A673 (cell line): Measurements from ENCODE around the gene TMEM238. TPM values are rescaled to one million over a fixed set of nuclear protein-coding genes. Genes with fewer than 3 reads are reported as not detected.

Experiments used
- BruUV-seq: library from RNA; stranded (reverse); fragments of 400-500 nt; replicated peaks from 2 replicates; lab custom pipeline; 2021; lab: Mats Ljungman, UMichigan
- CTCF ChIA-PET: fragments of 300-600 bp; sonication (Branson Sonifier 250); formaldehyde crosslinking; loops from one replicate; lab custom pipeline; 2022; ENCODE audit warnings: antibody characterized with exemption; lab: Charles Lee
- POLR2A ChIA-PET: fragments of 300-600 bp; sonication (Branson Sonifier 250); formaldehyde crosslinking; loops from one replicate; lab custom pipeline; 2022; ENCODE audit warnings: antibody characterized with exemption; ENCODE audit not compliant: low non-redundant PET; lab: Charles Lee
- DNase-seq: peaks from one replicate; pipeline ENCODE4 v3.0.0-alpha.2; 2015; ENCODE audit warnings: low spot score
- H3K27ac ChIP-seq: fragments of 200-600 bp; sonication (generic); 2 replicates; pipeline ENCODE4 v1.5.1; 2016; ENCODE audit warnings: mixed run types, low read depth, mild to moderate bottlenecking, mixed read lengths, antibody characterized with exemption, low read length; ENCODE audit not compliant: poor library complexity, severe bottlenecking
- H3K27me3 ChIP-seq: fragments of 200-600 bp; sonication (generic); replicated peaks from 2 replicates; pipeline ENCODE4 v1.6.1; 2017; ENCODE audit warnings: mixed run types, low read depth, mild to moderate bottlenecking, mixed read lengths, antibody characterized with exemption, low read length; ENCODE audit not compliant: insufficient read depth, poor library complexity
- H3K36me3 ChIP-seq: fragments of 200-600 bp; sonication (generic); 2 replicates; pipeline ENCODE4 v1.6.1; 2016; ENCODE audit warnings: mixed run types, mild to moderate bottlenecking, mixed read lengths, antibody characterized with exemption, low read length; ENCODE audit not compliant: insufficient read depth, poor library complexity, severe bottlenecking
- H3K4me1 ChIP-seq: fragments of 200-600 bp; sonication (generic); 2 replicates; pipeline ENCODE4 v1.6.1; 2017; ENCODE audit warnings: mixed run types, mild to moderate bottlenecking, mixed read lengths, antibody characterized with exemption, low read length; ENCODE audit not compliant: insufficient read depth, poor library complexity, severe bottlenecking
- H3K4me3 ChIP-seq: fragments of 200-600 bp; sonication (generic); 2 replicates; pipeline ENCODE4 v1.5.1; 2016; ENCODE audit warnings: low read depth, mixed run types, mild to moderate bottlenecking, mixed read lengths, low read length; ENCODE audit not compliant: poor library complexity, severe bottlenecking
- H3K9me3 ChIP-seq: fragments of 200-600 bp; sonication (generic); 2 replicates; pipeline ENCODE4 v1.6.1; 2016; ENCODE audit warnings: mixed run types, low read depth, mild to moderate bottlenecking, mixed read lengths, antibody characterized with exemption, low read length; ENCODE audit not compliant: poor library complexity, severe bottlenecking
- EZH2 ChIP-seq: fragments of 200-600 bp; sonication (generic); IDR thresholded peaks from 2 replicates; pipeline ENCODE4 v1.6.1; 2017; ENCODE audit warnings: borderline replicate concordance, low read depth, mild to moderate bottlenecking, mixed read lengths, antibody characterized with exemption, low read length; ENCODE audit not compliant: poor library complexity, severe bottlenecking
- intact Hi-C: fragments of 100-400 bp; cut with micrococcal nuclease; formaldehyde crosslinking; loops from one replicate; pipeline ENCODE4 v1.10.0; 2022; ENCODE audit not compliant: unreplicated experiment
- total RNA-seq: library from RNA; stranded (reverse); gene quantifications from 2 replicates; pipeline ENCODE4 v1.2.3, GENCODE V29; 2021
- TF ChIP-seq, protein P1 (sequence below): fragments of 300-800, 200-600 bp; sonication (generic); conservative IDR thresholded peaks from 2 replicates; pipeline ENCODE4 v1.5.1; 2017; ENCODE audit warnings: low read depth, mild to moderate bottlenecking, antibody characterized with exemption, low read length, moderate library complexity, mixed read lengths

TMEM238 gene
- total RNA-seq, 1 experiment from 2014 or later: 0.69 TPM

DNA sequence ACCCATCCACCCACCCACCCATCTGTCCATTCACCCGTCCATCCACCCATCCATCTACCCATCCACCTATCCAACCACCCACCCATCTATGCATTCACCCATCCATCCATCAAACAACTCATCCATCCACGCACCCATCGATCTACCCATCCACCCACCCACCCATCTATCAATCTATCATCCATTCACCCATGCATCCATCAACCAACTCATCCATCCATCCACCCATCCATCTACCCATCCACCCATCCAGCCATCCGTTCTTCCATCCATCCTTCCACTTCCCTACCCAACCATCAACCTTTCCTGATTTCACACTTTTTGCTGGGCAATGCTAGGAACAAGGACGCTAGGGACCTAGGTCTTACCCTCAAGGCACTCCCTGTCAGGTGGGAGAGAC is 2.1 kb downstream of the TMEM238 start:
- CTCF ChIA-PET: no interaction called here
- H3K4me3 ChIP-seq: no peak overlapping the region
- no peak overlapping the region for H3K27ac ChIP-seq
- peaks cover 10% of the 10 kb centered on the region for H3K4me1 ChIP-seq
- peaks cover 7% of the 10 kb centered on the region for H3K36me3 ChIP-seq
- no peaks in the 10 kb centered on the region for H3K9me3 ChIP-seq
- H3K27me3 ChIP-seq: no peaks in the 10 kb centered on the region
- POLR2A ChIA-PET: no interaction called here
- BruUV-seq: no TSS peak
- TF ChIP-seq EZH2: no peak
- TF ChIP-seq, protein P1, sequence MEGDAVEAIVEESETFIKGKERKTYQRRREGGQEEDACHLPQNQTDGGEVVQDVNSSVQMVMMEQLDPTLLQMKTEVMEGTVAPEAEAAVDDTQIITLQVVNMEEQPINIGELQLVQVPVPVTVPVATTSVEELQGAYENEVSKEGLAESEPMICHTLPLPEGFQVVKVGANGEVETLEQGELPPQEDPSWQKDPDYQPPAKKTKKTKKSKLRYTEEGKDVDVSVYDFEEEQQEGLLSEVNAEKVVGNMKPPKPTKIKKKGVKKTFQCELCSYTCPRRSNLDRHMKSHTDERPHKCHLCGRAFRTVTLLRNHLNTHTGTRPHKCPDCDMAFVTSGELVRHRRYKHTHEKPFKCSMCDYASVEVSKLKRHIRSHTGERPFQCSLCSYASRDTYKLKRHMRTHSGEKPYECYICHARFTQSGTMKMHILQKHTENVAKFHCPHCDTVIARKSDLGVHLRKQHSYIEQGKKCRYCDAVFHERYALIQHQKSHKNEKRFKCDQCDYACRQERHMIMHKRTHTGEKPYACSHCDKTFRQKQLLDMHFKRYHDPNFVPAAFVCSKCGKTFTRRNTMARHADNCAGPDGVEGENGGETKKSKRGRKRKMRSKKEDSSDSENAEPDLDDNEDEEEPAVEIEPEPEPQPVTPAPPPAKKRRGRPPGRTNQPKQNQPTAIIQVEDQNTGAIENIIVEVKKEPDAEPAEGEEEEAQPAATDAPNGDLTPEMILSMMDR: no peak
- no peak for DNase-seq
- intact Hi-C loops: loop anchor here (10.0 kb wide), 1 partner anchor 77 kb away; no protein-coding TSS in a partner anchor

DNA sequence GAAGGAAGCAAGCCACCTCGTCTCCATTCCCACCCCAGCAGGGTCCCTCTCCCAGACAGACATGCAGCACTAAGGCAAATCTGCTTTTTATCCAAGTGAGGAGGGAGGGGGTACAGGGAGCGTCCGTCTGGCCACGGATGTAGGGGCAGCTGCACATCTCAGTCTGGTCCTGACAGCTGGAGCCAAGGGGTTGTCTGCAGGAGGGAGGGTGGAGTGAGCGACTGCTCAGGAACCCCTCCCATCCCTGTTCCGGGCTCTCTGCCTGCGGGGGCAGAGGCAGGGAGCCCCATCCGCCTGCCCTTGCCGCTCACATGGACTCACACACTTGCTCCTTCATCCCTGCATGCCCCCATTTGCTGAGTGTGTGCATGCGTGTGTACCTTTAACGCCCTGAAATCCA is 4.9 kb downstream of the TMEM238 start:
- TF ChIP-seq, protein P1: no peak
- Histone ChIP-seq H3K27ac (no peak overlapping the region), H3K9me3 (no peaks in the 10 kb centered on the region), H3K4me1 (peaks cover under 1% of the 10 kb centered on the region), H3K4me3 (no peak overlapping the region), H3K36me3 (no peaks in the 10 kb centered on the region), H3K27me3 (no peaks in the 10 kb centered on the region)
- CTCF ChIA-PET: no interaction called here
- intact Hi-C loops: no loop called here
- BruUV-seq: no TSS peak
- no peak for DNase-seq
- POLR2A ChIA-PET: no interaction called here

DNA sequence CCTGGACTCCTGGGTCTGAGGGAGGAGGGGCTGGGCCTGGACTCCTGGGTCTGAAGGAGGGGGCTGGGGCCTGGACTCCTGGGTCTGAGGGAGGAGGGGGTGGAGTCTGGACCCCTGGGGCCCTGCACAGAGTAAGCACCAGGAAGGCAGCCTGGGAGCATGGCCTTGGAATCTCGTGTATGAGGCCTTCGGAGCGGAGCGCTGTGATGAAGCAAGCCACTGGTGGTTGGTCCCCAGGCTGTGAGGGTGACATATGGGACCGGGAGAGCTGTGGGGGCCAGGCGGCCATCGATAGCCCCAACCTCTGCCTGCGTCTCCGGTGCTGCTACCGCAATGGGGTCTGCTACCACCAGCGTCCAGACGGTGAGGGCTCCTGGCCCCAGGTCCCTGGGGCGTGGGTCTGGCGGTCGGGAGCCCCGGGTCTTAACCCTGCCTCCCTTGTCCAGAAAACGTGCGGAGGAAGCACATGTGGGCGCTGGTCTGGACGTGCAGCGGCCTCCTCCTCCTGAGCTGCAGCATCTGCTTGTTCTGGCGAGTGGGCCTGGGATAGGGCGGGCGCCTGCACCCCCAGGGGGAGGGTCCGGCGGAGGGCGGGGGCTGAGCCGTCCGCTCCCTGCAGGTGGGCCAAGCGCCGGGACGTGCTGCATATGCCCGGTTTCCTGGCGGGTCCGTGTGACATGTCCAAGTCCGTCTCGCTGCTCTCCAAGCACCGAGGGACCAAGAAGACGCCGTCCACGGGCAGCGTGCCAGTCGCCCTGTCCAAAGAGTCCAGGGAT is 6.5 kb downstream of the TMEM238 start:
- DNase-seq: no peak
- Histone ChIP-seq H3K9me3 (no peaks in the 10 kb centered on the region), H3K27ac (no peak overlapping the region), H3K4me1 (no peaks in the 10 kb centered on the region), H3K4me3 (no peak overlapping the region), H3K27me3 (no peaks in the 10 kb centered on the region), H3K36me3 (no peaks in the 10 kb centered on the region)
- ChIA-PET POLR2A (no interaction called here), CTCF (no interaction called here)
- no TSS peak for BruUV-seq
- intact Hi-C loops: no loop called here
- TF ChIP-seq, protein P1: no peak
- no peak for TF ChIP-seq EZH2
